ENCODE measurements around the gene ZNF619.

- TF ChIP-seq CTCF (IDR thresholded peaks at IDR 0.05): no peak
- no peak for TF ChIP-seq POLR2A (IDR thresholded peaks at IDR 0.05)
These were observed 44.1 kb upstream of the ZNF619 start for GRCh38 chr3:40432793-40433192.

Data from testis (tissue), 2 donors.